Subcutaneous adipose tissue (tissue), 4 donors: Measurements from ENCODE around the gene SH3YL1. TPM values are rescaled to one million over a fixed set of nuclear protein-coding genes. Genes with fewer than 3 reads are reported as not detected.

Source experiments
- total RNA-seq, 4 donors: library from RNA; depleted of rRNA; stranded (reverse); fragments of >200 nt; gene quantifications; one replicate each; pipeline ENCODE4 v1.1.0, GENCODE V29; 2016
- TF ChIP-seq, protein P1 (sequence below): fragments of 450-650 bp; IDR thresholded peaks from one replicate; pipeline ENCODE4 v1.5.1; 2016; ENCODE audit warnings: low read depth, mild to moderate bottlenecking, control low read depth, antibody characterized with exemption, moderate library complexity

SH3YL1 gene
- total RNA-seq, 4 donors from 2014 or later, result 32.4 to 41.5 (median 33.8) TPM

DNA sequence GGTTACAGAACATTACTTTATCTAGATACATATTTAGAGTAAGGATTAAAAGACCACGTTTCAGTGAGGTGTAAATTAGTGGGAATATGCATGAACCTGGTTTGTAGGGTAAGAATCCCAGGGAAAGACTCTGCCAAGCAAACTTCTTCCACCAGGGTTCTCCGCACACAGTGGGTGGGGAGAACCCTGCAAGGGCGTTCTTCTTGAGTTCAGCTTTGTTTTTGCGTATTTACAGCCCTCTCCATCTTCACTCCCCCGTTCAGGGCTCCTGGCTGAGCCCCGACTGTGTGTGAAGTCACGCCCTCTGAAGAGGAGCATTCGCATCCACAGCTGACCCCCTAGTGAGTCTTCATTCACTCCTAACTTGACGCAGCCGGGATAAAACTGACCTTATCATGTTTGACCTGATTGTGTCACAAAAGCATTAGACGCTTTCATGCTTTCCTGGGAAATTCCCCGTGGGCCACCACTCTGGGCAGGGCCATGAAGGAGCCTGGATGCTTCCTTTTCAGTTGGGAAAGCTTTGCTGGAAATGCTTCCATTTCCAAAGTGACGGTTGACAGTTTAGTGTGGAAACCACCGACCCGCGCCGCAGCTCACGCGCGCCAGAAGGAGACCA lies 23.1 kb upstream of the SH3YL1 start:
- TF ChIP-seq, protein P1, sequence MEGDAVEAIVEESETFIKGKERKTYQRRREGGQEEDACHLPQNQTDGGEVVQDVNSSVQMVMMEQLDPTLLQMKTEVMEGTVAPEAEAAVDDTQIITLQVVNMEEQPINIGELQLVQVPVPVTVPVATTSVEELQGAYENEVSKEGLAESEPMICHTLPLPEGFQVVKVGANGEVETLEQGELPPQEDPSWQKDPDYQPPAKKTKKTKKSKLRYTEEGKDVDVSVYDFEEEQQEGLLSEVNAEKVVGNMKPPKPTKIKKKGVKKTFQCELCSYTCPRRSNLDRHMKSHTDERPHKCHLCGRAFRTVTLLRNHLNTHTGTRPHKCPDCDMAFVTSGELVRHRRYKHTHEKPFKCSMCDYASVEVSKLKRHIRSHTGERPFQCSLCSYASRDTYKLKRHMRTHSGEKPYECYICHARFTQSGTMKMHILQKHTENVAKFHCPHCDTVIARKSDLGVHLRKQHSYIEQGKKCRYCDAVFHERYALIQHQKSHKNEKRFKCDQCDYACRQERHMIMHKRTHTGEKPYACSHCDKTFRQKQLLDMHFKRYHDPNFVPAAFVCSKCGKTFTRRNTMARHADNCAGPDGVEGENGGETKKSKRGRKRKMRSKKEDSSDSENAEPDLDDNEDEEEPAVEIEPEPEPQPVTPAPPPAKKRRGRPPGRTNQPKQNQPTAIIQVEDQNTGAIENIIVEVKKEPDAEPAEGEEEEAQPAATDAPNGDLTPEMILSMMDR, result no peak

DNA sequence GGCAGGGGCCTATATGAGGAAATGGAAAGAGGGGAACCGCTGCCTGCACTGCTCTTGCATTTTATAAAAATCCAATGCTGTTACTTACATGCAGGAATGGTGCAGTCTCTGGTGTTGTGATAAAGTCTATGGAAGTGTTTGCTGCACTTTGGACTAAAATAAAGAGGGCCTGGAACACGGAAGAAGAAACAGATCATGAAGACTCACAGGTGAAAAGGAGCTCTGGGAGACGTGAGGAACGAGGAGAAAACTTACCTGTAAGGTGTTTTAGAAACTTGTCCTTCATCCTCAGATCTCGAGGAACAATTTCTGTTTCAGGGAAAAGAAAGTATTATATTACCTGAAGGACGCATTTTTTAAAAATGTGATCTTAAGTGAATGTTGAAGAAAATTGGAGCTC lies 22.2 kb upstream of the SH3YL1 start:
- TF ChIP-seq, protein P1, result no peak

GRCh38 chr2:285531-285930 lies 21.7 kb upstream of the SH3YL1 start:
- TF ChIP-seq, protein P1, result no peak

- TF ChIP-seq, protein P1, result no peak
These were observed 21.2 kb upstream of the SH3YL1 start for GRCh38 chr2:284896-285492.

DNA sequence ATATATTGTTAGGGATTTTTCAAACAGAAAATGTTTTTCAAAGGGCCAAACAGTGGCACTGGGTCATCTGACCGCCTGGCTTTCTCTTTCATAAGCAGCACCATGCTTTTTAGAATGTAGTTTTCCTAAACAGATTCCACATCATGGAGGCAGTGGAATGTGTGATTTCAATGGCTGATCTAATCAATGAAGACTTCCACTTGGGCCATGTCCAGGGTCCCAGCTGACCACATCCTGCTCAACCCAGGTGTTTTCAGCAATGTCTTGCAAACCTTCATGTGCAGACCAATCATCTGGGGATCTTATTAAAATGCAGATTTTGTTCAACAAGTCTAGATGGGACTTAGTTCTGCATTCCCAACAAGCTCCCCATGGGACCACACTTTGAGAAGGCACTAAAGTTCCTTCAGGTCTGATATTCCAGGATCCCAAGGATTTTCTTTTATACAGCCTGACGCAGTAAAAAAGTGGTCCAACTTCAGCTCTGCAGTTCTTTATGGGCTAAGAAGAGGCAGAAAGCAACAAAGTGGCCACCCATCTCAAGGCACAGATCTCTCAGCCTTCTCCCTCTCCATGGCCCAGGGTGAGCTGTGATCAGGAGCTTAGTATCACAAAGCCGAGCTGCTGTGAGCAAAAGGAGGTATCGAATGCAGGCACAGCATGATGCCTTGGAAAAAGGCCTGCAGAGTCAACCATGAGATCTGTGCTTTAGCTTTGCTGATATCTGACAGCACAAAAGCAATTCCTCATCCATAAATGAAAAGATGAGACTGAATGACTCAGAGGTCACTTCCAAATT lies 20.4 kb upstream of the SH3YL1 start:
- TF ChIP-seq, protein P1, result no peak

- TF ChIP-seq, protein P1, result no peak
These were observed 18.8 kb upstream of the SH3YL1 start for GRCh38 chr2:282371-283263.
